Epidermal melanocyte (primary cell): ENCODE results near the gene EIPR1.

Experiments
- DNase-seq: peaks from one replicate; pipeline ENCODE4 v3.0.0; 2011; ENCODE audit warnings: low spot score; ENCODE audit not compliant: insufficient read length

Gene EIPR1

GRCh38 chr2:3251946-3252345, 125.7 kb downstream of the EIPR1 start:
- no peak for DNase-seq

- no peak for DNase-seq
Measured at GRCh38 chr2:3249476-3249962, 128.1 kb downstream of the EIPR1 start.

- DNase-seq, result no peak
Measured at GRCh38 chr2:3248754-3249475, 128.7 kb downstream of the EIPR1 start.

- DNase-seq, result no peak
Measured at GRCh38 chr2:3246928-3247714, 130.5 kb downstream of the EIPR1 start.

GRCh38 chr2:3246406-3246805, 131.2 kb downstream of the EIPR1 start:
- no peak for DNase-seq

GRCh38 chr2:3244486-3244885, 133.1 kb downstream of the EIPR1 start:
- no peak for DNase-seq

- DNase-seq, result no peak
Measured at GRCh38 chr2:3243804-3244203, 133.8 kb downstream of the EIPR1 start.

- no peak for DNase-seq
Measured at GRCh38 chr2:3242747-3243369, 134.8 kb downstream of the EIPR1 start.

- no peak for DNase-seq
Measured at GRCh38 chr2:3241971-3242746, 135.5 kb downstream of the EIPR1 start.

- no peak for DNase-seq
Measured at GRCh38 chr2:3238951-3239841, 138.4 kb downstream of the EIPR1 start.

- DNase-seq, result no peak
Measured at GRCh38 chr2:3236300-3237045, 141.1 kb downstream of the EIPR1 start.

GRCh38 chr2:3233877-3234276, 143.7 kb downstream of the EIPR1 start:
- DNase-seq, result no peak

- DNase-seq, result no peak
Measured at GRCh38 chr2:3229221-3229620, 148.4 kb downstream of the EIPR1 start.

GRCh38 chr2:3224681-3225080, 152.9 kb downstream of the EIPR1 start:
- DNase-seq, result no peak

- no peak for DNase-seq
Measured at GRCh38 chr2:3223080-3223923, 154.3 kb downstream of the EIPR1 start.

- DNase-seq, result no peak
Measured at GRCh38 chr2:3222636-3223035, 155.0 kb downstream of the EIPR1 start.

- no peak for DNase-seq
Measured at GRCh38 chr2:3219536-3219935, 158.1 kb downstream of the EIPR1 start.

GRCh38 chr2:3217646-3218045, 160.0 kb downstream of the EIPR1 start:
- DNase-seq, result no peak
